ENCODE data around the gene PCDHGA4. TPM values are rescaled to one million over a fixed set of nuclear protein-coding genes. Genes with fewer than 3 reads are reported as not detected.
"Not testable (repeated sequence)": the region's sequence is repeated elsewhere in the genome, so short reads cannot be mapped to it uniquely, and the experiment has no call there.

PCDHGA4 gene
- polyA plus RNA-seq, 3 donors: 0.34 to 0.98 (median 0.82) TPM

DNA sequence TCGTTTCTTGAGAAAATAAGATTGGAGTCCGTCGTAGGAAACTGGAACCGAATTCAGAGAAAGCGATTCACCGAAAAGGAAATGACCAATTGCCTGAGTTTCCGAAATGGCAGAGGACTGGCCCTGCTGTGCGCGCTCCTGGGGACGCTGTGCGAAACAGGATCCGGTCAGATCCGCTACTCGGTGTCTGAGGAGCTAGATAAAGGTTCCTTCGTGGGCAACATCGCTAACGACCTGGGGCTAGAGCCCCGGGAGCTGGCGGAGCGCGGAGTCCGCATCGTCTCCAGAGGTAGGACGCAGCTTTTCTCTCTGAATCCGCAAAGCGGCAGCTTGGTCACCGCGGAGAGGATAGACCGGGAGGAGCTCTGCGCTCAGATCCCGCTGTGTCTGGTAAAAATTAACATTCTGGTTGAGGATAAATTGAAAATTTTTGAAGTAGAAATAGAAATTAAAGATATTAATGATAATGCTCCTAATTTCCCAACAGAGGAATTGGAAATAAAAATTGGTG, 10.8 kb upstream of the PCDHGA4 start:
- WGBS, 3 donors: 21 to 24% (median 22%) methylated on average over 31 of the region's 31 CpGs
- H3K27ac ChIP-seq (ENCODE audit: low read depth, low read length): no peak overlapping the region

DNA sequence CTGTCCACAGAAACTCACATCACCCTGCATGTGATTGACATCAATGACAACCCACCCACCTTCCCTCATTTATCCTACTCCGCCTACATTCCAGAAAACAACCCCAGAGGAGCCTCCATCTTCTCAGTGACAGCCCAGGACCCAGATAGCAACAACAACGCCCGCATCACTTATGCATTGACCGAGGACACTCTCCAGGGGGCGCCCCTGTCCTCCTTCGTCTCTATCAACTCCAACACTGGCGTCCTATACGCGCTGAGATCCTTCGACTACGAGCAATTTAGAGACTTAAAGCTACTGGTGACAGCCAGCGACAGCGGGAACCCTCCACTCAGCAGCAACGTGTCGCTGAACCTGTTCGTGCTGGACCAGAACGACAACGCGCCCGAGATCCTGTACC, 9.5 kb upstream of the PCDHGA4 start:
- no peak overlapping the region for H3K27ac ChIP-seq (ENCODE audit: low read depth, low read length)
- 29 to 38% (median 32%) methylated on average over 20 of the region's 20 CpGs for WGBS, 3 donors

DNA sequence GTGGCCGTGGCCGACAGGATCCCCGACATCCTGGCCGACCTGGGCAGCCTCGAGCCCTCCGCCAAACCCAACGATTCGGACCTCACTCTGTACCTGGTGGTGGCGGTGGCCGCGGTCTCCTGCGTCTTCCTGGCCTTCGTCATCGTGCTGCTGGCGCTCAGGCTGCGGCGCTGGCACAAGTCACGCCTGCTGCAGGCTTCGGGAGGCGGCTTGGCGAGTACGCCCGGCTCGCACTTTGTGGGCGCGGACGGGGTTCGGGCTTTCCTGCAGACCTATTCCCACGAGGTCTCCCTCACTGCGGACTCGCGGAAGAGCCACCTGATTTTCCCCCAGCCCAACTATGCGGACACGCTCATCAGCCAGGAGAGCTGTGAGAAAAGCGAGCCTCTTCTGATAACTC, 8.8 kb upstream of the PCDHGA4 start:
- WGBS, 3 donors: 37 to 42% (median 39%) methylated on average over 20 to 24 of the region's 35 CpGs
- not testable (repeated sequence) for H3K27ac ChIP-seq (ENCODE audit: low read depth, low read length)

DNA sequence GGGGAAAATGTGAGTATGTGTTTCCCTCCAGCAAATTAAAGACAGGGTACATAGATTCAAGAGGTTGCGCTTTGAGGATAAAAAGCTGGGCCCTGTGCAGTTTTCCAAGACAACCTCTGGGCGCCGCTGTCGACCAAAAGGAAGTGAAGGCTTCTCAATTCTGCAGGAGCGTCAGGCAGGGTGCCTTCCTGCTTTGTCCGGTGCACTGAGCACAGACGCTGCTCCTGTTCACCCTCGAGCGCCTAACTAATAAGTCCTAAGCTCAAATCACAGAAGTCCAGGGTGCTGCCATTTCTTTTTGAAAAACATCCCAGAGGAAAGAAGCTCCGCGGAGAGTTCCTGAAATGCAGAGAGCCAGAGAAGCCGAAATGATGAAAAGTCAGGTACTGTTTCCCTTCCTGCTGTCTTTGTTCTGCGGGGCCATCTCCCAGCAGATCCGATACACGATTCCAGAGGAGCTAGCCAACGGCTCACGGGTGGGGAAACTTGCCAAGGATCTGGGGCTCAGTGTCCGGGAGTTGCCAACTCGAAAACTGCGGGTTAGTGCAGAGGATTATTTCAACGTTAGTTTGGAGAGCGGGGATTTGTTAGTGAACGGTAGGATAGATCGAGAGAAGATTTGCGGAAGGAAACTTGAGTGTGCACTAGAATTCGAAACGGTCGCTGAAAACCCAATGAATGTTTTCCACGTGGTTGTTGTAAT, 4.8 kb upstream of the PCDHGA4 start, which contains the start of gene PCDHGB1:
PCDHGB1 (plus strand) TSS at position 183 of the 703 bp plus-strand sequence; CDS start at position 345, 162 bp downstream.
- WGBS, 3 donors: 19 to 25% (median 23%) methylated on average over 29 of the region's 29 CpGs
- H3K27ac ChIP-seq (ENCODE audit: low read depth, low read length): no peak within 1 kb of the TSS

DNA sequence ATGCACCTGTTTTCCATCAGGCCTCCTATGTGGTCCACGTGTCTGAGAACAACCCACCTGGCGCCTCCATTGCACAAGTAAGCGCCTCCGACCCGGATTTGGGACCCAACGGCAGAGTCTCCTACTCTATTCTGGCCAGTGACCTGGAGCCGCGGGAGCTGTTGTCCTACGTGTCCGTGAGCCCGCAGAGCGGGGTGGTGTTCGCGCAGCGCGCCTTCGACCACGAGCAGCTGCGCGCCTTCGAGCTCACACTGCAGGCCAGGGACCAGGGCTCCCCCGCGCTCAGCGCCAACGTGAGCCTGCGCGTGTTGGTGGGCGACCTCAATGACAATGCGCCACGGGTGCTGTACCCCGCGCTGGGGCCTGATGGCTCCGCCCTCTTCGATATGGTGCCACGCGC, 3.2 kb upstream of the PCDHGA4 start:
- H3K27ac ChIP-seq (ENCODE audit: low read depth, low read length): no peak overlapping the region
- 32 to 35% (median 34%) methylated on average over 31 to 32 of the region's 36 CpGs for WGBS, 3 donors

DNA sequence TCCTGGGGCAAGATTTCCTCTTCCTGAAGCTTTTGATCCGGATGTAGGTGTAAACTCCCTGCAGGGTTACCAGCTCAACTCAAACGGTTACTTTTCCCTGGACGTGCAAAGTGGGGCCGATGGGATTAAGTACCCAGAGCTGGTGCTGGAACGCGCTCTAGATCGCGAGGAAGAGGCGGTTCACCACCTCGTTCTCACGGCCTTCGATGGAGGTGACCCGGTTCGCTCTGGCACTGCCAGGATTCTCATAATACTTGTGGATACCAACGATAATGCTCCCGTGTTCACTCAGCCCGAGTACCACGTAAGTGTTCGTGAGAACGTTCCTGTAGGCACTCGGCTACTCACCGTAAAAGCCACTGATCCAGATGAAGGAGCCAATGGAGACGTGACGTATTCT, 820 bp downstream of the PCDHGA4 start:
- WGBS, 3 donors: 47 to 50% (median 48%) methylated on average over 24 of the region's 24 CpGs
- H3K27ac ChIP-seq (ENCODE audit: low read depth, low read length): no peak overlapping the region

DNA sequence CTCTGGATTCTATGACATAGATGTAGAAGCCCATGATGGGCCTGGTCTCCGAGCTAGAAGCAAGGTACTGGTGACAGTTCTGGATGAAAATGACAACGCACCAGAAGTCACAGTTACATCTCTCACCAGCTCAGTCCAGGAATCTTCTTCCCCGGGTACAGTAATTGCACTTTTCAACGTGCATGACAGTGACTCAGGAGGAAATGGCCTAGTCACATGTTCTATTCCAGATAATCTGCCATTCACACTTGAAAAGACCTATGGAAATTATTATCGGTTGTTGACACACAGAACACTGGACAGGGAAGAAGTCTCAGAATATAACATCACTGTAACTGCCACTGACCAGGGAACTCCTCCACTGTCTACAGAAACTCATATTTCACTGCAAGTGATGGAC, 1.3 kb downstream of the PCDHGA4 start:
- 68 to 72% (median 69%) methylated on average over 5 of the region's 5 CpGs for WGBS, 3 donors
- H3K27ac ChIP-seq (ENCODE audit: low read depth, low read length): no peak overlapping the region

DNA sequence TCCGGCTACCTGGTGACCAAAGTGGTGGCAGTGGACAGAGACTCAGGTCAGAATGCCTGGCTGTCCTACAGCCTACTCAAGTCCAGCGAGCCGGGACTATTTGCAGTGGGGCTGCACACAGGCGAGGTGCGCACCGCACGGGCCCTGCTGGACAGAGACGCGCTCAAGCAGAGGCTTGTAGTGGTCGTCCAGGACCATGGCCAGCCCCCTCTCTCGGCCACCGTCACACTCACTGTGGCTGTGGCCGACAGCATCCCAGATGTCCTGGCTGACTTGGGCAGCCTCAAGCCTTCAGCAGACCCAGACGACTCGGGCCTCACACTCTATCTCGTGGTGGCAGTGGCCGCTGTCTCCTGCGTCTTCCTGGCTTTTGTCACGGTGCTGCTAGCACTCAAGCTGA, 2.1 kb downstream of the PCDHGA4 start:
- WGBS, 3 donors: 40 to 48% (median 43%) methylated on average over 19 of the region's 19 CpGs
- H3K27ac ChIP-seq (ENCODE audit: low read depth, low read length): no peak overlapping the region

DNA sequence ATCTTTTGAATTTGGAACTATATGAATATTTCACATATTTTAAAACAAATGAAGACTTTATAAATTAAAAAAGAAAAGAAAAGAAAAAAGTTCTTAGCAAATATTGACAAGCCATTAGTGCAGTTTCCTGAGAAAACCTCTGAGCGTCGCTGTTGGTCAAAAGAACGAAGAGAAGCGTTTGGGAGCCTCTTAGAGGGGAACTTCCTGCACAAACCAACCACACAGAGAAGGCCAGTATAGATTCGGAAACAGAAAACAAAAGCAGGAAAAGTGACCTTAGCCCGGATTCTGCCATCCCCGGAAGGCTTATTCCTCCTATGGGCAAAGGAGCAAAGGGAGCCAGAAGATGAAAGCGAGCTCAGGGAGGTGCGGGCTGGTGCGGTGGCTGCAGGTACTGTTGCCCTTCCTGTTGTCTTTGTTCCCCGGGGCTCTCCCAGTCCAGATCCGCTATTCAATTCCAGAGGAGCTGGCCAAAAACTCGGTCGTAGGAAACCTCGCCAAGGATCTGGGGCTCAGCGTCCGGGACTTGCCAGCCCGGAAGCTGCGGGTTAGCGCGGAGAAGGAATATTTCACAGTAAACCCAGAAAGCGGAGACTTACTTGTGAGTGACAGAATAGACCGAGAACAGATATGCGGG, 5.1 kb downstream of the PCDHGA4 start, which contains the start of gene PCDHGB2:
PCDHGB2 (plus strand) TSS at position 205 of the 637 bp plus-strand sequence; CDS start at position 347, 142 bp downstream.
- H3K27ac ChIP-seq (ENCODE audit: low read depth, low read length): no peak within 1 kb of the TSS
- 13 to 19% (median 17%) methylated on average over 24 of the region's 24 CpGs for WGBS, 3 donors

DNA sequence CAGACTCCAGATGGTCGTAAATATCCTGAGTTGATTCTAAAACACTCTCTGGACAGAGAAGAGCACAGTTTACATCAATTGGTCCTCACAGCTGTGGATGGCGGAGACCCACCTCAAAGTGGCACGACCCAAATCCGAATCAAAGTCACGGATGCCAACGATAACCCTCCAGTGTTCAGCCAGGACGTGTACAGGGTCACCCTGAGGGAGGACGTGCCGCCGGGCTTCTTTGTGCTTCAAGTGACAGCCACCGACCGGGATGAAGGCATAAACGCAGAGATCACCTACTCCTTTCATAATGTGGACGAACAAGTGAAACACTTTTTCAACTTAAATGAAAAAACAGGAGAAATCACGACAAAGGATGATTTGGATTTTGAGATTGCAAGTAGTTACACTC, 5.9 kb downstream of the PCDHGA4 start:
- H3K27ac ChIP-seq (ENCODE audit: low read depth, low read length): no peak overlapping the region
- 29 to 39% (median 33%) methylated on average over 15 of the region's 15 CpGs for WGBS, 3 donors

DNA sequence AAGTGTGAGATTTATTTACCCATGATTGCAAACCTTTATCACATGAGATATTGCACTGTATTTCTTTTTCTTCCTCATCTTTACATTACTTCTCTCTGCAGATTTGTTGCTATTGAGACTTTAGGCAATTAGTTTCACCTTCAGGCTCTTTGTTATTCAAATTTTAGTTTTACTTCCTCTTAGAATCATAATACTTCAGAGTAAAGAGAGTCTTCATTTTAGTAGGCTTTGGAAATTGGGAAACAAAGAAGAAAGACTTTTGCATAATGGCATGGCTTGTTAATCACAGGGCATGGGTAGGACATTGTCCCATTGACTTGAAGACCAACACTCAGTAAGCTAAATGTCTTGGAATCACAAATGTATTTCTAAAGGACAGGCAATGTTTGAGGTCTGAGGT, 7.9 kb downstream of the PCDHGA4 start:
- no peak overlapping the region for H3K27ac ChIP-seq (ENCODE audit: low read depth, low read length)

DNA sequence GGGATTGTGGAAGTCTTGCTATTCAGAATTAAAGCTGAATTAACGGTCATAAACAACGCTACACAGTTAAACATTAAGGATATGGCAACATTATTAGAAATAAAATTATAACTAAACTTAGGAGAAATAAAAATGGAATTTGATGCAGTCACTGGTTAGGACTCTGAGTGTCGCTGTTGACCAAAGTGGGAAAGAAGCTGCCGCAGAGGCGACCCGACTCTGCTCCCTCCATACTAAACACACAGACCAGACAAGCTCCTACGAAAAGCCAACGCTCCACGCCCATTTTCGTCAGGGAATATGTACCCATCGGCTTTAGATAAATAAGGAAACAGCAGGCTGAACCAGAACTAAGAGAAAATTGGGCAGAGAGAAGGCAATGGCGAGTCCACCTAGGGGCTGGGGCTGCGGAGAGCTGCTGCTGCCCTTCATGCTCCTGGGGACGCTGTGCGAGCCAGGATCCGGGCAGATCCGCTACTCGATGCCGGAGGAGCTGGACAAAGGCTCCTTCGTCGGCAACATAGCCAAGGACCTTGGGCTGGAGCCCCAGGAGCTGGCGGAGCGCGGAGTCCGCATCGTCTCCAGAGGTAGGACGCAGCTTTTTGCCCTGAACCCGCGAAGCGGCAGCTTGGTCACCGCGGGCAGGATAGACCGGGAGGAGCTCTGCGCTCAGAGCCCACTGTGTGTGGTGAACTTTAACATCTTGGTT, 9.3 kb downstream of the PCDHGA4 start, which contains the start of gene PCDHGA5:
PCDHGA5 (plus strand) TSS at position 211 of the 709 bp plus-strand sequence; CDS start at position 380, 169 bp downstream.
- 12 to 19% (median 16%) methylated on average over 34 of the region's 34 CpGs for WGBS, 3 donors
- no peak within 1 kb of the TSS for H3K27ac ChIP-seq (ENCODE audit: low read depth, low read length)

DNA sequence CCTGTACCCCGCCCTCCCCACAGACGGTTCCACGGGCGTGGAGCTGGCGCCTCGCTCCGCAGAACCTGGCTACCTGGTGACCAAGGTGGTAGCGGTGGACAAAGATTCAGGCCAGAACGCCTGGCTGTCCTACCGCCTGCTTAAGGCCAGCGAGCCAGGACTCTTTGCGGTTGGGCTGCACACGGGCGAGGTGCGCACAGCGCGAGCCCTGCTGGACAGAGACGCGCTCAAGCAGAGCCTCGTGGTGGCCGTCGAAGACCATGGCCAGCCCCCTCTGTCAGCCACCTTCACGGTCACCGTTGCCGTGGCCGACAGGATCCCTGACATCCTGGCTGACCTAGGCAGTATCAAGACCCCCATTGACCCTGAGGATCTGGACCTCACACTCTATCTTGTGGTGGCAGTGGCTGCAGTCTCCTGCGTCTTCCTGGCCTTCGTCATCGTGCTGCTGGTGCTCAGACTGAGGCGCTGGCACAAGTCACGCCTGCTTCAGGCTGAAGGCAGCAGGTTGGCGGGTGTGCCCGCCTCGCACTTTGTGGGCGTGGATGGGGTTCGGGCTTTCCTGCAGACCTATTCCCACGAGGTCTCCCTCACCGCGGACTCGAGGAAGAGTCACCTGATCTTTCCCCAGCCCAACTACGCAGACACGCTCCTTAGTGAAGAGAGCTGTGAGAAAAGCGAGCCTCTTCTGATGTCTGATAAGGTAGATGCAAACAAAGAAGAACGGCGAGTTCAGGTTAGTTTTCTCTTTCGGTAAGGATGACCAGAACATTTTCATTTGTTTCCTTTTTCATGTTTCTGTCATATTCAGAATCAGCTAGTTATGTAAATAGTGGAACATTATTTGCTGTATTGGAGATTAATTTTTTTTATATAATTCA, 11.4 kb downstream of the PCDHGA4 start:
- no peak overlapping the region for H3K27ac ChIP-seq (ENCODE audit: low read depth, low read length)
- 30 to 38% (median 33%) methylated on average over 44 to 46 of the region's 46 CpGs for WGBS, 3 donors

DNA sequence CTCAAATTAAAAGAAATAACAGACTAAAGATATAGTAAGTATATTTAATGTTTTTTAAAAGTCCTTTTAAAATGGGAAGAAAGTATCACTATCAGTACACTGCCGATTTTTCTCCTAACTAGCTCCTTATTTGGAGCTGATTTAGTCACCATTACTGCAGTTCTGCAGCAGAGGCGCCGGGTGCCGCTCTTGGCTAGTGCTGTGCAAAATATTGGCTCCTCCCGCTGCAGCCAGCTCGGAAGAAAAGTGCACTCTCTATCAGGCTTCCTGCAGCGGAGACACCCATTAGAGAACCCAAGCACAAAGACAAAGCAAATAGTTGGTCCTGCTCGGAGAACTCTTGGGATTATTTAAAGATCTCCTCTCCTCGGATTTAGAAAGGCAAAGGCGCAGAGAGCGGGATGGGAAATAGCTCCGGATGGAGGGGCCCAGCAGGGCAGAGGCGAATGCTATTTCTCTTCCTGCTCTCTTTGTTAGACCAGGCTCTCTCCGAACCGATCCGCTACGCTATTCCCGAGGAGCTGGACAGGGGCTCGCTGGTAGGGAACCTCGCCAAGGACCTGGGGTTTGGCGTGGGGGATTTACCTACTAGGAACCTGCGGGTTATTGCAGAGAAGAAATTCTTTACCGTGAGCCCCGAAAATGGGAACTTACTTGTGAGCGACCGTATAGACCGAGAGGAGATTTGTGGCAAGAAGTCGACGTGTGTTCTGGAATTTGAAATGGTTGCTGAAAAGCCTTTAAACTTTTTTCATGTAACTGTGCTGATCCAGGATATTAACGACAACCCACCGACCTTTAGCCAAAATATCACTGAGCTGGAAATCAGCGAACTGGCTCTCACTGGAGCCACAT, 15.4 kb downstream of the PCDHGA4 start, which contains the start of gene PCDHGB3:
PCDHGB3 (plus strand) TSS at position 249 of the 855 bp plus-strand sequence; CDS start at position 402, 153 bp downstream.
- WGBS, 3 donors: 15 to 18% (median 17%) methylated on average over 32 of the region's 32 CpGs
- no peak within 1 kb of the TSS for H3K27ac ChIP-seq (ENCODE audit: low read depth, low read length)

DNA sequence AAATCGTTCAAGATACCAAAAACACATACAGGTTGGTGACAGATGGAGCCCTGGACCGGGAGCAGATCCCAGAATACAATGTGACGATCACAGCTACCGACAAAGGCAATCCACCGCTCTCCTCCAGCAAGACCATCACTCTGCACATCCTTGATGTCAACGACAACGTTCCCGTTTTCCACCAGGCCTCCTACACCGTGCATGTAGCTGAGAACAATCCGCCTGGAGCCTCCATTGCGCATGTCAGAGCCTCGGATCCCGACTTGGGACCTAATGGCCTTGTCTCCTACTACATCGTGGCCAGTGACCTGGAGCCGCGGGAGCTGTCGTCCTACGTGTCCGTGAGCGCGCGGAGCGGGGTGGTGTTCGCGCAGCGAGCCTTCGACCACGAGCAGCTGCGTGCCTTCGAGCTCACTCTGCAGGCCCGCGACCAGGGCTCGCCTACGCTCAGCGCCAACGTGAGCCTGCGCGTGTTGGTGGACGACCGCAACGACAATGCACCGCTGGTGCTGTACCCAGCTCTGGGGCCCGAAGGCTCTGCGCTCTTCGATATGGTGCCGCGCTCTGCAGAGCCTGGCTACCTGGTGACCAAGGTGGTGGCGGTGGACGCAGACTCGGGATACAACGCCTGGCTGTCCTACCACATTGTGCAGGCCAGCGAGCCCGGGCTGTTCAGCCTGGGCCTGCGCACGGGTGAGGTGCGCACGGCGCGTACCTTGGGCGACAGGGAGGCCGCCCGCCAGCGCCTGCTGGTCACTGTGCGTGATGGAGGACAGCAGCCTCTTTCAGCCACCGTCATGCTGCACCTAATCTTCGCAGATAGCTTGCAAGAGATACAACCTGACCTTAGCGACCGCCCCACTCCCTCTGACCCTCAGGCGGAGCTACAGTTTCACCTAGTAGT, 17.0 kb downstream of the PCDHGA4 start:
- WGBS, 3 donors: 27 to 34% (median 29%) methylated on average over 69 of the region's 69 CpGs
- H3K27ac ChIP-seq (ENCODE audit: low read depth, low read length): no peak overlapping the region

DNA sequence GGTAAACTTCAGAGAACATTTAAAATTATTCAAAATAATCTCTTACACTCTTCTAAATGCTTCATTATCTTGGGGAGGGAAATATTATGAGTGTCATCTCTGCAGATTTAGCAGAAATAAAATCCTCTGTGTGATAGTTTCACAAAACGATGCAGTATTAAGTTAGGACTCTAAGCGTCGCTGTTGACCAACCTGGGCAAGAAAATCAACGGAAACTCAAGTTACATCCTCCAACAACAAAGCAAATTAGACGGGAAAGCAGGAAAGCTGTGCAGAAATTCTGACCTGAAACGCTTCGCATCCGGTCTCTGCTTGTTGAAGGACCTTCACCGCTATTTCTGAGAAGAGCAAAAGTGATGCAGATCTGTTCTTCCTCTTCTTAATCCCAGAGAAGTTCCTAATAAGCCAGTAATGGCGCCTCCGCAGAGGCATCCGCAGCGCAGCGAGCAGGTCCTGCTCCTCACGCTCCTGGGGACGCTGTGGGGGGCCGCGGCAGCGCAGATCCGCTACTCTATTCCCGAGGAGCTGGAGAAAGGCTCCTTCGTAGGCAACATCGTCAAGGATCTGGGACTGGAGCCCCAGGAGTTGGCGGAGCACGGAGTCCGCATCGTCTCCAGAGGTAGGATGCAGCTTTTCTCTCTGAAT, 19.0 kb downstream of the PCDHGA4 start, which contains the start of gene PCDHGA6:
PCDHGA6 (plus strand) TSS at position 219 of the 645 bp plus-strand sequence; CDS start at position 412, 193 bp downstream.
- 10 to 20% (median 17%) methylated on average over 27 of the region's 27 CpGs for WGBS, 3 donors
- no peak within 1 kb of the TSS for H3K27ac ChIP-seq (ENCODE audit: low read depth, low read length)
